Astrocyte (in vitro differentiated cells and primary cell): Measurements from ENCODE around the gene ABCC9.

ENCODE experiments used
- CTCF ChIP-seq: IDR thresholded peaks from 2 replicates; pipeline ENCODE4 v1.5.1; 2011; ENCODE audit warnings: low read depth, mild to moderate bottlenecking, inconsistent platforms, low read length, moderate library complexity; ENCODE audit not compliant: insufficient read depth
- EZH2 ChIP-seq: IDR thresholded peaks from 2 replicates; pipeline ENCODE4 v1.6.1; 2012; ENCODE audit warnings: mild to moderate bottlenecking, low read length, inconsistent platforms; ENCODE audit not compliant: insufficient read depth

- TF ChIP-seq CTCF (no peak), EZH2 (no peak)
Measured at GRCh38 chr12:21814327-21814726, 126.9 kb downstream of the ABCC9 start.
